Panc1 (cell line): ENCODE results near the gene LRRC8C. TPM values are rescaled to one million over a fixed set of nuclear protein-coding genes. Genes with fewer than 3 reads are reported as not detected.

ENCODE experiments used
- ATAC-seq: fragments of 200-7000 bp; cut with Tn5 transposase; 2 replicates; pipeline ENCODE4 v1.9.1; 2020; ENCODE audit warnings: mild to moderate bottlenecking, moderate library complexity
- BruUV-seq: library from RNA; stranded (reverse); fragments of 400-500 nt; replicated peaks from 2 replicates; lab custom pipeline; 2021; lab: Mats Ljungman, UMichigan
- CTCF ChIA-PET: fragments of 300-600 bp; sonication (Branson Sonifier 250); formaldehyde crosslinking; loops from one replicate; lab custom pipeline; 2022; ENCODE audit warnings: antibody characterized with exemption; lab: Charles Lee
- POLR2A ChIA-PET: fragments of 300-600 bp; sonication (Branson Sonifier 250); formaldehyde crosslinking; loops from one replicate; lab custom pipeline; 2022; ENCODE audit warnings: antibody characterized with exemption; lab: Charles Lee
- DNase-seq: peaks from one replicate; pipeline ENCODE4 v3.0.0-alpha.2; 2010; ENCODE audit warnings: low read depth, low spot score
- H3K27ac ChIP-seq: 2 replicates; pipeline ENCODE4 v1.5.1; 2011; ENCODE audit warnings: mild to moderate bottlenecking, low read length, inconsistent platforms
- H3K27me3 ChIP-seq: fragments of 200-500 bp; sonication (Bioruptor generic); 2 replicates; pipeline ENCODE4 v1.6.0; 2014; ENCODE audit warnings: low read length, inconsistent platforms; ENCODE audit not compliant: control insufficient read depth, insufficient read depth
- H3K36me3 ChIP-seq: fragments of 200-500 bp; sonication (Bioruptor generic); 2 replicates; pipeline ENCODE4 v1.5.1; 2014; ENCODE audit warnings: inconsistent platforms, mild to moderate bottlenecking, low read length, moderate library complexity; ENCODE audit not compliant: control insufficient read depth, insufficient read depth
- H3K4me1 ChIP-seq: 2 replicates; pipeline ENCODE4 v1.5.1; 2011; ENCODE audit warnings: inconsistent platforms, mild to moderate bottlenecking, low read length, moderate library complexity; ENCODE audit not compliant: control insufficient read depth, insufficient read depth
- H3K4me3 ChIP-seq, 2 experiments: 2 replicates each; pipeline ENCODE4 v1.5.1; 2011 to 2012; ENCODE audit warnings: low read depth in 2 of 2, low read length in 2 of 2, mild to moderate bottlenecking in 2 of 2, inconsistent platforms in 1 of 2, moderate library complexity in 1 of 2
- H3K9me3 ChIP-seq: fragments of 200-500 bp; sonication (Bioruptor generic); 2 replicates; pipeline ENCODE4 v1.5.1; 2014; ENCODE audit warnings: low read depth, mild to moderate bottlenecking, inconsistent platforms, low read length, moderate library complexity; ENCODE audit not compliant: control insufficient read depth, insufficient read depth
- POLR2AphosphoS5 ChIP-seq: IDR thresholded peaks from 2 replicates; pipeline ENCODE4 v1.6.1; 2012; ENCODE audit warnings: mild to moderate bottlenecking, low read depth, low read length, moderate library complexity
- SIN3A ChIP-seq: IDR thresholded peaks from 2 replicates; pipeline ENCODE4 v1.6.1; 2012; ENCODE audit warnings: low read depth, mild to moderate bottlenecking, low read length, moderate library complexity, borderline replicate concordance; ENCODE audit not compliant: insufficient read depth
- TCF7L2 ChIP-seq: IDR thresholded peaks from 2 replicates; pipeline ENCODE4 v1.6.1; 2011; ENCODE audit warnings: mild to moderate bottlenecking, low read depth, low read length, inconsistent platforms
- in situ Hi-C: cut with HindIII; loops from 2 replicates; pipeline ENCODE4 v1.10.0; 2016; ENCODE audit warnings: low sequenced_read_pairs, low pct_unique_long_range_greater_than_20kb
- intact Hi-C: fragments of 100-400 bp; cut with micrococcal nuclease; formaldehyde crosslinking; loops from one replicate; pipeline ENCODE4 v1.10.0; 2022; ENCODE audit not compliant: unreplicated experiment
- total RNA-seq: library from RNA; stranded (reverse); gene quantifications from one replicate; pipeline ENCODE4 v1.2.1, GENCODE V29; 2021; ENCODE audit not compliant: unreplicated experiment
- TF ChIP-seq, protein P1 (sequence below), 2 experiments: IDR thresholded peaks; 2 replicates each; pipeline ENCODE4 v1.6.1; 2011 to 2012; ENCODE audit warnings: low read depth in 2 of 2, control low read depth in 1 of 2, low read length in 1 of 2, mild to moderate bottlenecking in 1 of 2, moderate library complexity in 1 of 2; ENCODE audit not compliant: insufficient read depth in 1 of 2
- TF ChIP-seq, protein P2 (sequence below): fragments of 450-650 bp; IDR thresholded peaks from 2 replicates; pipeline ENCODE4 v1.5.1; 2017; ENCODE audit warnings: mild to moderate bottlenecking

LRRC8C gene
- total RNA-seq, 1 experiment from 2014 or later: 17.1 TPM

DNA sequence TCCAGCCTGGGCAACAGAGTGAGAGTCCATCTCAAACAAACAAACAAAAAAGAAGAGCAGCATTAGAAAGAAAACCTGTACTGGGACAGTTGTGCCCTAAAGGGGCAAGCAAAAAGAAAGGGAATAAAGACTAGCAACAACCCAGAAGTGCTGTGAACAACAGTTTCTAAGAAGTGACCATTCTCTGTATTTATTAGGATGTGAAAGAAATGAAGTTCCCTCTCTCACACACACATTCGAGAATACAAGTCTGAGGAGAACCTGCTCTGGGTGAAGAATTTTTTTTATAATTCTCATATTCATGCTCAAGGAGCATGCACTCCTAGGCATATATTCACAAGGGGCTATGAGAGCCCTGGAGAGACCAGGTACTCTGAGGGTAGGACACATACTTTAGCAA is 128.4 kb downstream of the LRRC8C start:
- TF ChIP-seq TCF7L2 (no peak), POLR2AphosphoS5 (no peak), SIN3A (no peak)
- TF ChIP-seq, protein P1, sequence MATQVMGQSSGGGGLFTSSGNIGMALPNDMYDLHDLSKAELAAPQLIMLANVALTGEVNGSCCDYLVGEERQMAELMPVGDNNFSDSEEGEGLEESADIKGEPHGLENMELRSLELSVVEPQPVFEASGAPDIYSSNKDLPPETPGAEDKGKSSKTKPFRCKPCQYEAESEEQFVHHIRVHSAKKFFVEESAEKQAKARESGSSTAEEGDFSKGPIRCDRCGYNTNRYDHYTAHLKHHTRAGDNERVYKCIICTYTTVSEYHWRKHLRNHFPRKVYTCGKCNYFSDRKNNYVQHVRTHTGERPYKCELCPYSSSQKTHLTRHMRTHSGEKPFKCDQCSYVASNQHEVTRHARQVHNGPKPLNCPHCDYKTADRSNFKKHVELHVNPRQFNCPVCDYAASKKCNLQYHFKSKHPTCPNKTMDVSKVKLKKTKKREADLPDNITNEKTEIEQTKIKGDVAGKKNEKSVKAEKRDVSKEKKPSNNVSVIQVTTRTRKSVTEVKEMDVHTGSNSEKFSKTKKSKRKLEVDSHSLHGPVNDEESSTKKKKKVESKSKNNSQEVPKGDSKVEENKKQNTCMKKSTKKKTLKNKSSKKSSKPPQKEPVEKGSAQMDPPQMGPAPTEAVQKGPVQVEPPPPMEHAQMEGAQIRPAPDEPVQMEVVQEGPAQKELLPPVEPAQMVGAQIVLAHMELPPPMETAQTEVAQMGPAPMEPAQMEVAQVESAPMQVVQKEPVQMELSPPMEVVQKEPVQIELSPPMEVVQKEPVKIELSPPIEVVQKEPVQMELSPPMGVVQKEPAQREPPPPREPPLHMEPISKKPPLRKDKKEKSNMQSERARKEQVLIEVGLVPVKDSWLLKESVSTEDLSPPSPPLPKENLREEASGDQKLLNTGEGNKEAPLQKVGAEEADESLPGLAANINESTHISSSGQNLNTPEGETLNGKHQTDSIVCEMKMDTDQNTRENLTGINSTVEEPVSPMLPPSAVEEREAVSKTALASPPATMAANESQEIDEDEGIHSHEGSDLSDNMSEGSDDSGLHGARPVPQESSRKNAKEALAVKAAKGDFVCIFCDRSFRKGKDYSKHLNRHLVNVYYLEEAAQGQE (IDR thresholded peaks at IDR 0.05; ENCODE audit: insufficient read depth in 1 of 2, low read depth in 2 of 2, low read length in 1 of 2): no peak
- TF ChIP-seq, protein P2, sequence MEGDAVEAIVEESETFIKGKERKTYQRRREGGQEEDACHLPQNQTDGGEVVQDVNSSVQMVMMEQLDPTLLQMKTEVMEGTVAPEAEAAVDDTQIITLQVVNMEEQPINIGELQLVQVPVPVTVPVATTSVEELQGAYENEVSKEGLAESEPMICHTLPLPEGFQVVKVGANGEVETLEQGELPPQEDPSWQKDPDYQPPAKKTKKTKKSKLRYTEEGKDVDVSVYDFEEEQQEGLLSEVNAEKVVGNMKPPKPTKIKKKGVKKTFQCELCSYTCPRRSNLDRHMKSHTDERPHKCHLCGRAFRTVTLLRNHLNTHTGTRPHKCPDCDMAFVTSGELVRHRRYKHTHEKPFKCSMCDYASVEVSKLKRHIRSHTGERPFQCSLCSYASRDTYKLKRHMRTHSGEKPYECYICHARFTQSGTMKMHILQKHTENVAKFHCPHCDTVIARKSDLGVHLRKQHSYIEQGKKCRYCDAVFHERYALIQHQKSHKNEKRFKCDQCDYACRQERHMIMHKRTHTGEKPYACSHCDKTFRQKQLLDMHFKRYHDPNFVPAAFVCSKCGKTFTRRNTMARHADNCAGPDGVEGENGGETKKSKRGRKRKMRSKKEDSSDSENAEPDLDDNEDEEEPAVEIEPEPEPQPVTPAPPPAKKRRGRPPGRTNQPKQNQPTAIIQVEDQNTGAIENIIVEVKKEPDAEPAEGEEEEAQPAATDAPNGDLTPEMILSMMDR: no peak
- intact Hi-C loops: no loop called here
- Histone ChIP-seq H3K4me1 (peaks cover 12% of the 10 kb centered on the region), H3K9me3 (no peaks in the 10 kb centered on the region), H3K36me3 (no peaks in the 10 kb centered on the region), H3K27ac (no peak overlapping the region), H3K27me3 (peaks cover 3% of the 10 kb centered on the region; the same call in 1 of the 2 replicates), H3K4me3 (no peak overlapping the region)
- POLR2A ChIA-PET: no interaction called here
- CTCF ChIA-PET: interaction anchor here (2.5 kb wide), 1 partner anchor 278 kb away, joined by 16 read pairs; no protein-coding TSS in a partner anchor
- no TSS peak for BruUV-seq
- no peak for ATAC-seq
- in situ Hi-C loops: no loop called here
- no peak for DNase-seq

DNA sequence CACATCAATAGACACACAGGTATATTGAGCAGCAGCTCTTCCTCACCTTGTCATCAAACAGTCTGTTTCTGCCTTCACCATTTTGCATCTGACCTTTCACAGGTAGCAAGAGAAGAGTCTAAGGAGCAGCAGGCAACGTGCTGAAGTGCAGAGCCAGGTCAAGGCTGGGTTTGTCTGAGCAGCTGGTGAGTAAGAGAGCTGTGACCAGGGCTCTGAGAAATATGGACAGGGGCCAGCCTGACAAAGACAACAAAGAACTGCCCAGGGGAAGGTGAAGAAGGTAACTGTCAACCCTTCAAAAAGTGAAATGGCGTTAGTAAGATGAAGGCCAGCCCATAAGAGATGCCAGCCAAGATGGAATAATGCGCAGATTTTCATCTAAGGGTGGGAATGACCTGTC is 129.0 kb downstream of the LRRC8C start:
- no peak for ATAC-seq
- H3K9me3 ChIP-seq: no peaks in the 10 kb centered on the region
- ChIA-PET POLR2A (no interaction called here), CTCF (interaction anchor here (1.0 to 2.6 kb wide), 4 partner anchors 128 to 279 kb away, joined by 3 to 28 read pairs (median 10); partner anchors contain the start of gene LRRC8C)
- TF ChIP-seq SIN3A (no peak), POLR2AphosphoS5 (no peak)
- TF ChIP-seq, protein P2: no peak
- TF ChIP-seq, protein P1 (IDR thresholded peaks at IDR 0.05; ENCODE audit: insufficient read depth in 1 of 2, low read depth in 2 of 2, low read length in 1 of 2): no peak
- no peaks in the 10 kb centered on the region for H3K36me3 ChIP-seq
- DNase-seq: no peak
- no peak overlapping the region for H3K4me3 ChIP-seq
- H3K27me3 ChIP-seq: peaks cover 3% of the 10 kb centered on the region; the same call in 1 of the 2 replicates
- intact Hi-C loops (no loop called here), in situ Hi-C loops (no loop called here)
- no peak overlapping the region for H3K27ac ChIP-seq
- peaks cover 12% of the 10 kb centered on the region for H3K4me1 ChIP-seq
- BruUV-seq: no TSS peak
